HG03520 (cell line): ENCODE data around the gene REEP1.
A peak's percentile ranks its signal among the peaks of the same experiment; 100 is the strongest.
"Not testable (repeated sequence)": the region's sequence is repeated elsewhere in the genome, so short reads cannot be mapped to it uniquely, and the experiment has no call there.

Experiments used
- ATAC-seq: cut with Tn5 transposase; IDR thresholded peaks from one replicate; pipeline ENCODE4 v1.9.1; 2021; ENCODE audit warnings: mild to moderate bottlenecking, moderate library complexity; ENCODE audit not compliant: unreplicated experiment

Gene REEP1

GRCh38 chr2:86249176-86249575 lies 88.2 kb downstream of the REEP1 start:
- ATAC-seq, result no peak

- not testable (repeated sequence) for ATAC-seq
These were observed 92.2 kb downstream of the REEP1 start for GRCh38 chr2:86245222-86245621.

- ATAC-seq, result not testable (repeated sequence)
These were observed 92.6 kb downstream of the REEP1 start for GRCh38 chr2:86244781-86245180.

DNA sequence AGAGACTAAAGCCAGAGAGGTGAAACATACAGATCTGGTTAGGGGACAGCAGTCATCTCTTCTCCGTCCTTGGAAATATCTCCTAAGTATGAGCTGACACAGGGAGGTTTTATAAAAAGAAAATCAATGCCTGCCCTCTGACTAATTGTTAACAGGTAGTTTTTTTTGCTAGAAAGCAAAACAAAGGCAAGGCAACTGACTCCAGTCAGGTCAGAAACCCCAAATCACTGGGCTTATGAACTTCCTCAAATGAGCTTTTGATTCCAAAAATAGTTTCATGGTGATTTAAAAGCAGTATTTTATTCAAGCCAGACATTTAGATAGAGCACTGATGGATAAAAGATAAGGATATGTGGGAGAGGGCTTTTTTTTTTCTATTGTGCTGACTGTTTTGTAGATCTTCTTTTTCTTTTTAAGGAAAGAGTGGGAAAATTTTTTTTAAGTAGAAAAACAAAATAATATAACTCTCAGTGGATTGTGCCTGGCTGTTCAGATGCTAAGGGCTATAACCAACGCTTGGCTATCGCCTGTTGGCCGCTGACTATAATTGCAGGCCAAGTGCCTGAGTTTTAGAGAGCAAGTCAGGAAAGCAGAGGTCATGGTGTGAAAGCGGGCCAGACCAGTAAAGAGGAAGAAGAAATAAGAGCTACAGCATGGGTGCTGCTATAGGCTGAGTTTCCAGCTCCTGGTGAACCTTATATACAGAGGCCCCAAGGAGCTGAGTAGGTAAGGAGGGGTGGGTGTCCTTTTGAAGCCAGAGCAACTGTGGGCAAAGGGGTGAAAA lies 93.3 kb downstream of the REEP1 start:
- ATAC-seq, result no peak

DNA sequence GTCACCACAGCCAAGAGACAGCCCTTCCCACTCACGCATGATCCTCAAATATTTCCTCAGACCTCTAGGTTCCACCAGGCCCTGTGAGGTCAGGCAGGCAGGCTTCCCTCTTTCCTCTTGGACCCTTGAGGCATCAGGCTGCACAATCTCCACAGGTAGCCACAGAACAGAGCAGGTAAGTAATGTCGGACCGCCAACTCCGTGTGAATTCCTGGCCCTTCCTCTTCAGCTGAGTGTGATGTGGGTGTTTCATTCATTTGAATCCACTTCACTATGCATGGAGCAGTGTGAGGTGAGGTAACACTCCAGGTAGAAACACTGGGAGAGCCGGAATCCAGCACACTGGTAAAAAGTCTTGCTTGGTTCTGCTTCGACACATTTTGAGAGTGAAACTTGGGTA lies 94.2 kb downstream of the REEP1 start:
- ATAC-seq, result no peak

GRCh38 chr2:86241611-86242010 lies 95.8 kb downstream of the REEP1 start:
- ATAC-seq, result no peak

GRCh38 chr2:86240251-86240650 lies 97.2 kb downstream of the REEP1 start:
- no peak for ATAC-seq

- ATAC-seq, result no peak
These were observed 97.7 kb downstream of the REEP1 start for GRCh38 chr2:86239745-86240144.

- ATAC-seq, result no peak
These were observed 98.1 kb downstream of the REEP1 start for GRCh38 chr2:86239326-86239725.

GRCh38 chr2:86238354-86238753 lies 99.1 kb downstream of the REEP1 start:
- peak; percentile 74 for ATAC-seq

- no peak for ATAC-seq
These were observed 100.3 kb downstream of the REEP1 start for GRCh38 chr2:86237172-86237571.

DNA sequence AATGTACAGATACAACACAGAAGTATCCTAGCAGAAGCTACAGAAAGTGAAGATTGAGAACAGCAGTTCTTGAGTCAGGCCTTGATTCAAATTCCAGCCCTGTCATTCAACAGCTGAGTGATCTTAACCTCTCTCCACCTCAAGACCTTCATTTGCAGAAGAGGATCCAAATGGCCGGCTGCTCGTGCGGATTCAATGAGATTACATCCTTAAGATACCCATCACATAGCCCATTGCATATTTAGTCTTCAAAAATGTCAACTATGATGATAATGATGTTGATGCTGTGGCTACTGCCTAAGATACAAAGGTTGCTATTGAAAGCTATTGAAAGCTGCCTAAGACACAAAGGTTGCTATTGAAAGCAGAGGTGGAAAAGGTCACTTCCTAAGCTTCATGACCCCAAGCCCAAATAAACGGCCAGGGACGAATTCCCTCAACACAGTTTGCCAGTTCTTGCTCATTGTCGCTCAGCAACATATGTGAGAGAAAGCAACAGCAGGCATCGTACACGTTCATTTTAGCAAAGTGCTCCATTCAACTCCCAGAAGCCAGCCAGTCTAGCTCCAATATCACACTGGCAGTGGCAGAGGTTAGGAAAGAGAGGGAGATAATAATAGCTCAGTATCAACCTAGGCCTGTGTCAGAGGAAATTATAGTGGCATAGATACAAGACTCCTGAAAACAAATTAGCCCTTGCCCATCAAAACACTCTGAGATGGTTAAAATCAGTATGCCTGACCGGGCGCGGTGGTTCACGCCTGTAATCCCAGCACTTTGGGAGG lies 102.0 kb downstream of the REEP1 start:
- ATAC-seq, result no peak

- ATAC-seq, result no peak
These were observed 102.8 kb downstream of the REEP1 start for GRCh38 chr2:86234563-86235131.

DNA sequence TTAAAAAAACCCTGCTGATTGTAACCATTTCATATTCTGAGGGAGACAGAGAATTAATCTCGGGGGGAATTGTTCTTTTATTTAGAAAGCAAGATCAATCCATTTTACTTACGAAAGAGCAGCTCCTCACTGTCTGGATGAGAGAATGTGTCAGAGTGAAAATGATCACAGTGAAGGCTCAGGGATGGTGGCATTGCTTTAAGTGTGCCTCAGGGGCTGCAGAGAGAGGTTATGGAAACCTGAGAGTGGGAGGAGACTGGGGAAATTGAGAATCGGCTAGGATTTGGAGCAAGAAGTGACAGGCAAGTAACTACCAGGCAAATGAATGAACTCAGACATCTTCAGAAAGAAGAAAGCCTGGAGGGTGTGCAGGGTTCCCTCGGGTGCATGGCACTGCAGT lies 104.0 kb downstream of the REEP1 start:
- no peak for ATAC-seq

DNA sequence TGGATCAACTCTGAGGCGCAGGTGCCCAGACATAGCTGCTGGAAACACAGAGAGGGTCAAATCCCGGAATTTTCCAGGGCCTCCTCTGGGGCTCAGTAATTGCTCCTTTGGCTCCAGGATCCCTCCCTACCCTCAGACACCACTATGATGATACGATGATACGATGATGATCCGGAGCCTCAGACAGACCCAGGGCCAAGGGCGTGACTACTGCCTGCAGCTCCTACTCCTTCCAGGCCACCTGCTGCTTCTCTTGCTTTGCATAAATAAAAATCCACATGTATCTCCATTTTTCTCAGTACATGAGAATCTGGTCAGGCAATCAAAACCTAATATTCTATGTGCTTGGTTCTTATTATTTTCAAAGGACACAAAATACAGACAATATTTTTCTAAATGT lies 104.5 kb downstream of the REEP1 start:
- no peak for ATAC-seq

DNA sequence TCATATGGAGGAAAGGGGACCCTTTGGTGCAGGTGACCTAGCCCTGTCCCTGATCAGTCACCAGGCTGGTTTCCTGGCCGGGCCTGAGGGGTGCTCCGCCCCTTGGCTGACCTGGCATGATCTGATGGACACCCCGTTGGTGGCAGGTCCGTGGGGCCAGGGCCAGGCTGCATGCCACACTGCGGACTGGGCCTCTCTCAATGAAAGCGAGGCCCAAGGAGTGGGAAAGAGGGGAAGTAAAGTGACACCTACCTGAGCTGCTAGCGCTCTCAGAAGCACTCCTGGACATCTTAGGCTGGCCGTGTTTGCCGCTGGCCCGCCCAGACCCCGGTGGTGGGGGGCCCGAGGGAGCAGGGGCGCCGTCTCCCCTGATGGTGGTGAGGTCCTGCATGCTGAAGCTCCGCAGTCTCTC lies 105.0 kb downstream of the REEP1 start:
- no peak for ATAC-seq

DNA sequence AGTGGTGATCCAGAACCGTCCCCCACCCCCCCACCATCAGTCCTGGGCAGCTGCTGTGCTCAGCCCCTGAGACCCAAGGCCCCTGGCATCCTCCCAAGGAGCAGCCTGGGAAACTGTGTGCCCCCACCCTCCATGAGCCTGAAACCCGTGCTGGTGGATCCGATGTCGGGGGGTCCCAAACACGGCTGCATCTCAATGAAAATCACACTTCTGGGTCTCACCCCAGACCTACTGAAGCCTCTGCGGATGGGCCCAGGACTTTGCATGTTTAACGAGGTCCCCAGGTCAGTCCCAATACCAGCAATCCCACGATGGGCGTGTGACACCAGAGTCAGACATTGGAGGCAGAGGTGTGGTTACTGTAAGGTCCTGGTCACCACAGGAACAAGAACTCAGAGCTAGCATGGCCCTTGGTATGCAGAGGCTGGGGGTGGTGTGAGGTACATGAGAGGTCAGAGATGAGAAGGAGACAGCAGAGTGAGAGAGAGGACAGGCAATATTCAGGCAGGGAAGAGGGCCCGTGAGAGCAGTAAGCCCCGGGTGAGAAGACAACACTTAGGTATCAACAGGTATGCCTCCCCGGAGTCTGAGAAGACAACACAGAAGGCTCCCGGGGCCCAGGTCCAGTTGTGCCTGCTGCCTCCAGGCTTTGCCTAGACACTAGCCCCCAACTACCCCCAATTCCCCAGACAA lies 105.6 kb downstream of the REEP1 start:
- no peak for ATAC-seq

GRCh38 chr2:86230961-86231360 lies 106.5 kb downstream of the REEP1 start:
- ATAC-seq, result no peak

- ATAC-seq, result no peak
These were observed 108.2 kb downstream of the REEP1 start for GRCh38 chr2:86229221-86229620.

DNA sequence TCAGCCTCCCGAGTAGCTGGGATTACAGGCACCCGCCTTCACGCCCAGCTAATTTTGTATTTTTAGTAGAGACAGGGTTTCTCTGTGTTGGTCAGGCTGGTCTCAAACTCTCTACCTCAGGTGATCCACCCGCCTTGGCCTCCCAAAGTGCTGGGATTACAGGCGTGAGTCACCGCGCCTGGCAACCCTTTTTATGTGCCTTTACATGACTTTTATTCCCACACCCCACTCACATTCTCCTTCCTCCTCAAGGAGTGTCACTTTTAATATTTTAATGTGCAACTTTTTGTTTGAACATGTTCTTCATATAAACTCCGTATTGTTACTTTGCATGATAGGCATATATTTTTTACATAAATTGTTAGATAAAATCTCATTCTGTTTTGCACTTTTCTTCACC lies 108.9 kb downstream of the REEP1 start:
- not testable (repeated sequence) for ATAC-seq

DNA sequence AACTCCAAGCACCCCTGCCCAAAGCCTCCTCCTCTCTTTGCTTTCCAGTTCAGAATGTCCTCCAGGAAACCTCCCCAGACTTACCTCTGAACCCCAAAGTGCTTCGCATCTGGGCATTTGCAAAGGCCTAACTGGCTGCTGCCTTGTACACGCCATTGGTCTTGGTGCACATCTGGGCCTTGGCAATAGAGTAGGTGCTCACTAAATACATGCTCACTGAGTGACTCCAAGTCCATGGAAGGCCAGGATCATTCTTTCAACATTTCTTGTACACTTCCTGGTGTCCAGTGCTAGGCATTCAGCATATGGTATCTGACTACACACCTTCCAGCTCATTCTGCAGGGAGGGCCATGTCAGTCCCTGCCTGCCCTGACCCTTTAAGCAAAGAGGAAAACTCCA lies 109.7 kb downstream of the REEP1 start:
- ATAC-seq, result no peak
